Activated naive CD8-positive, alpha-beta T cell treated with anti-CD3 and anti-CD28 coated beads, Interleukin-2, amount 10 ng/mL, durations not matched to agents 7 days and 5 days (primary cell): Measurements from ENCODE around the gene TESPA1. TPM values are rescaled to one million over a fixed set of nuclear protein-coding genes. Genes with fewer than 3 reads are reported as not detected.
"Not testable (repeated sequence)": the region's sequence is repeated elsewhere in the genome, so short reads cannot be mapped to it uniquely, and the experiment has no call there.

Experiments used
- ATAC-seq: fragments of 150-1000 bp; cut with Tn5 transposase; one replicate; pipeline ENCODE4 v1.10.0; 2021; ENCODE audit warnings: low read depth, moderate library complexity
- POLR2A ChIA-PET: fragments of 350-600 bp; sonication (Branson Sonifier 250); formaldehyde crosslinking; loops from one replicate; lab custom pipeline; 2021; ENCODE audit warnings: antibody characterized with exemption; lab: Charles Lee
- DNase-seq: peaks from one replicate; pipeline ENCODE4 v3.0.0; 2021
- H3K27ac Mint-ChIP-seq: one replicate; pipeline ENCODE4 v1.8.0; 2022; ENCODE audit warnings: mild to moderate bottlenecking, mixed read lengths
- H3K27me3 Mint-ChIP-seq: one replicate; pipeline ENCODE4 v1.8.0; 2022; ENCODE audit warnings: mild to moderate bottlenecking, moderate library complexity, mixed read lengths
- H3K36me3 Mint-ChIP-seq: one replicate; pipeline ENCODE4 v1.8.0; 2021; ENCODE audit warnings: mild to moderate bottlenecking, mixed read lengths
- H3K4me1 Mint-ChIP-seq: one replicate; pipeline ENCODE4 v1.8.0; 2021; ENCODE audit warnings: mixed read lengths
- H3K4me3 Mint-ChIP-seq: one replicate; pipeline ENCODE4 v1.8.0; 2022; ENCODE audit warnings: mild to moderate bottlenecking, moderate library complexity, mixed read lengths
- H3K9me3 Mint-ChIP-seq: one replicate; pipeline ENCODE4 v1.8.0; 2021; ENCODE audit warnings: mixed read lengths
- total RNA-seq, 2 experiments: library from RNA; stranded (reverse); gene quantifications; one replicate each; pipeline ENCODE4 v1.2.3, GENCODE V29; 2021

Gene TESPA1
- total RNA-seq, 2 experiments from 2014 or later, result 105 to 112 TPM

GRCh38 chr12:54993181-54993835 is 8.7 kb upstream of the TESPA1 start:
- POLR2A ChIA-PET, result interaction anchor here (1.2 to 2.8 kb wide), 2 partner anchors 58 to 79 kb away, joined by 3 to 14 read pairs; no protein-coding TSS in a partner anchor
- no peak for DNase-seq
- H3K36me3 Mint-ChIP-seq, result peaks cover 4% of the 10 kb centered on the region
- no peak overlapping the region for H3K4me3 Mint-ChIP-seq
- H3K9me3 Mint-ChIP-seq, result no peaks in the 10 kb centered on the region
- no peak overlapping the region for H3K27ac Mint-ChIP-seq
- ATAC-seq, result peak; percentile 71
- no peaks in the 10 kb centered on the region for H3K27me3 Mint-ChIP-seq
- H3K4me1 Mint-ChIP-seq, result peaks cover 33% of the 10 kb centered on the region

GRCh38 chr12:54991991-54992375 is 7.4 kb upstream of the TESPA1 start:
- Mint-ChIP-seq H3K4me1 (peaks cover 37% of the 10 kb centered on the region), H3K27me3 (no peaks in the 10 kb centered on the region), H3K36me3 (peaks cover 4% of the 10 kb centered on the region), H3K27ac (peak overlapping the region; percentile 99), H3K9me3 (no peaks in the 10 kb centered on the region), H3K4me3 (peak overlapping the region; percentile 94)
- ATAC-seq (no peak), DNase-seq (no peak)
- POLR2A ChIA-PET, result interaction anchor here (1.2 to 2.8 kb wide), 2 partner anchors 10 to 80 kb away, joined by 3 to 14 read pairs; no protein-coding TSS in a partner anchor

- ATAC-seq (peak; percentile 77), DNase-seq (peak; percentile 56)
- POLR2A ChIA-PET, result interaction anchor here (1.2 to 2.8 kb wide), 2 partner anchors 9 to 81 kb away, joined by 3 to 14 read pairs; no protein-coding TSS in a partner anchor
- Mint-ChIP-seq H3K27me3 (no peaks in the 10 kb centered on the region), H3K36me3 (peaks cover 4% of the 10 kb centered on the region), H3K27ac (peak overlapping the region; percentile 99), H3K4me3 (peak overlapping the region; percentile 94), H3K4me1 (peaks cover 37% of the 10 kb centered on the region), H3K9me3 (no peaks in the 10 kb centered on the region)
These were observed 6.8 kb upstream of the TESPA1 start for GRCh38 chr12:54991161-54991990.

GRCh38 chr12:54989829-54990228 is 5.3 kb upstream of the TESPA1 start:
- POLR2A ChIA-PET, result no interaction called here
- Mint-ChIP-seq H3K4me3 (peak overlapping the region; percentile 31), H3K27me3 (no peaks in the 10 kb centered on the region), H3K9me3 (no peaks in the 10 kb centered on the region), H3K27ac (peak overlapping the region; percentile 99), H3K36me3 (peaks cover 4% of the 10 kb centered on the region), H3K4me1 (peaks cover 44% of the 10 kb centered on the region)
- DNase-seq, result no peak
- no peak for ATAC-seq

GRCh38 chr12:54988402-54989054 is 4.0 kb upstream of the TESPA1 start:
- Mint-ChIP-seq H3K4me1 (peaks cover 44% of the 10 kb centered on the region), H3K36me3 (peaks cover 4% of the 10 kb centered on the region), H3K9me3 (no peaks in the 10 kb centered on the region), H3K27me3 (no peaks in the 10 kb centered on the region), H3K27ac (peak overlapping the region; percentile 32), H3K4me3 (no peak overlapping the region)
- POLR2A ChIA-PET, result interaction anchor here (0.6 kb wide), 1 partner anchor 575 kb away, joined by 3 read pairs; no protein-coding TSS in a partner anchor
- ATAC-seq, result no peak
- DNase-seq, result no peak

- no peaks in the 10 kb centered on the region for H3K27me3 Mint-ChIP-seq
These were observed 3.2 kb upstream of the TESPA1 start for GRCh38 chr12:54987611-54988231.

GRCh38 chr12:54986773-54987172 is 2.2 kb upstream of the TESPA1 start:
- H3K27ac Mint-ChIP-seq, H3K27me3 Mint-ChIP-seq, H3K9me3 Mint-ChIP-seq, POLR2A ChIA-PET, DNase-seq, ATAC-seq, H3K4me3 Mint-ChIP-seq: not testable (repeated sequence)
- Mint-ChIP-seq H3K36me3 (peaks cover 20% of the 10 kb centered on the region), H3K4me1 (peaks cover 53% of the 10 kb centered on the region)

More at GRCh38 chr12:54987611-54988231, 3.2 kb upstream of the TESPA1 start:
- ATAC-seq, result no peak
- H3K9me3 Mint-ChIP-seq, result no peaks in the 10 kb centered on the region
- no peak overlapping the region for H3K27ac Mint-ChIP-seq
- POLR2A ChIA-PET, result interaction anchor here (0.6 kb wide), 1 partner anchor 575 kb away, joined by 3 read pairs; no protein-coding TSS in a partner anchor
- DNase-seq, result no peak
- H3K4me3 Mint-ChIP-seq, result peak overlapping the region; percentile 8
- H3K4me1 Mint-ChIP-seq, result peaks cover 50% of the 10 kb centered on the region
- H3K36me3 Mint-ChIP-seq, result peaks cover 11% of the 10 kb centered on the region

GRCh38 chr12:54983536-54984101 is 943 bp downstream of the TESPA1 start:
- Mint-ChIP-seq H3K36me3 (peaks cover 40% of the 10 kb centered on the region), H3K27ac (peak overlapping the region; percentile 91), H3K4me3 (peak overlapping the region; percentile 92), H3K4me1 (peaks cover 54% of the 10 kb centered on the region), H3K27me3 (no peaks in the 10 kb centered on the region), H3K9me3 (no peaks in the 10 kb centered on the region)
- ATAC-seq (no peak), DNase-seq (no peak)
- POLR2A ChIA-PET, result interaction anchor here (0.7 to 1.6 kb wide), 4 partner anchors 14 to 48 kb away, joined by 3 to 4 read pairs (median 4); no protein-coding TSS in a partner anchor

- Mint-ChIP-seq H3K27ac (peak overlapping the region; percentile 91), H3K4me1 (peaks cover 65% of the 10 kb centered on the region), H3K36me3 (peaks cover 51% of the 10 kb centered on the region), H3K4me3 (peak overlapping the region; percentile 92), H3K9me3 (no peaks in the 10 kb centered on the region), H3K27me3 (no peaks in the 10 kb centered on the region)
- ATAC-seq (no peak), DNase-seq (no peak)
- POLR2A ChIA-PET, result interaction anchor here (0.7 kb wide), 1 partner anchor 10 kb away, joined by 3 read pairs; no protein-coding TSS in a partner anchor
These were observed 2.8 kb downstream of the TESPA1 start for GRCh38 chr12:54981796-54982195.

- peak overlapping the region; percentile 78 for H3K4me3 Mint-ChIP-seq
- DNase-seq (peak; percentile 53), ATAC-seq (no peak)
- H3K27ac Mint-ChIP-seq, result peak overlapping the region; percentile 83
- H3K27me3 Mint-ChIP-seq, result no peaks in the 10 kb centered on the region
- H3K9me3 Mint-ChIP-seq, result no peaks in the 10 kb centered on the region
- POLR2A ChIA-PET, result interaction anchor here (1.2 kb wide), 1 partner anchor 92 kb away, joined by 3 read pairs; no protein-coding TSS in a partner anchor
- peaks cover 61% of the 10 kb centered on the region for H3K36me3 Mint-ChIP-seq
- peaks cover 70% of the 10 kb centered on the region for H3K4me1 Mint-ChIP-seq
These were observed 4.2 kb downstream of the TESPA1 start for GRCh38 chr12:54980341-54980740.

GRCh38 chr12:54977857-54978256 is 6.7 kb downstream of the TESPA1 start:
- peaks cover 76% of the 10 kb centered on the region for H3K36me3 Mint-ChIP-seq
- peaks cover 72% of the 10 kb centered on the region for H3K4me1 Mint-ChIP-seq
- peak overlapping the region; percentile 71 for H3K4me3 Mint-ChIP-seq
- H3K27ac Mint-ChIP-seq, result peak overlapping the region; percentile 75
- no peaks in the 10 kb centered on the region for H3K9me3 Mint-ChIP-seq
- DNase-seq (no peak), ATAC-seq (peak; percentile 16)
- POLR2A ChIA-PET, result interaction anchor here (1.3 kb wide), 1 partner anchor 43 kb away, joined by 3 read pairs; no protein-coding TSS in a partner anchor
- no peaks in the 10 kb centered on the region for H3K27me3 Mint-ChIP-seq

- Mint-ChIP-seq H3K4me3 (peak overlapping the region; percentile 71), H3K36me3 (peaks cover 74% of the 10 kb centered on the region), H3K4me1 (peaks cover 70% of the 10 kb centered on the region), H3K9me3 (no peaks in the 10 kb centered on the region), H3K27ac (peak overlapping the region; percentile 27), H3K27me3 (no peaks in the 10 kb centered on the region)
- ATAC-seq (no peak), DNase-seq (no peak)
- POLR2A ChIA-PET, result no interaction called here
These were observed 7.4 kb downstream of the TESPA1 start for GRCh38 chr12:54977155-54977554.
